ENCODE data around the gene GNMT.
A peak's percentile ranks its signal among the peaks of the same experiment; 100 is the strongest.

DNA sequence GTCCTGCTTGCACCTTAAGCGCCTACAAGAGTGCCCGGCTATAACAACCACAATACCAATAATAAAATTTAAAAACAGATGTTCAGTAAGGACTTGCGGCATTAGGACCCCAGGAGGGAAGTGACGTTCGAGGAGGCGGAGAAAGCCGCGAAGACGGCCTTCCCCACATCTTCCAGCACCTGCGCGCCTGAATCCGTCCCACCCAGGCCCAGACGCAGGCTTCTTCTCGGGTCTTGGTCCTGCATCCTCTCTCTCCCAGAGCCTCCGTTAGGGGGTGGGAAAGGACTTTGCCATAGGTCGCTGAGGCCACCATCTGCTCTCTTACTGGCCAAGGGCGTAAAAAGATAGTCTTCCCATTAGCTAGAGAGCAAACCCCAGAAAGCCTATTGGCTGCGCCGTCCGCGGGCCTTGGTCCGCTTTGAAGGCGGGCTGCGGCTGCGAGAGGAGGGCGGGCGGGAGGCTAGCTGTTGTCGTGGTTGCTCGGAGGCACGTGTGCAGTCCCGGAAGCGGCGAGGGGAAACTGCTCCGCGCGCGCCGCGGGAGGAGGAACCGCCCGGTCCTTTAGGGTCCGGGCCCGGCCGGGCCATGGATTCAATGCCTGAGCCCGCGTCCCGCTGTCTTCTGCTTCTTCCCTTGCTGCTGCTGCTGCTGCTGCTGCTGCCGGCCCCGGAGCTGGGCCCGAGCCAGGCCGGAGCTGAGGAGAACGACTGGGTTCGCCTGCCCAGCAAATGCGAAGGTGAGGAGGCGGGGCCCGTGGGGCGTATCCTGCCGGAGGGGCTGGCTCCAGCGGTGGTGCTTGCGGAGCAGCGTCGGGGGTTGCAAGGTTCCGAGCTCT is 31.4 kb upstream of the GNMT start, which contains the start of gene CNPY3:
- TF ChIP-seq POLR2A (IDR thresholded peaks at IDR 0.05; ENCODE audit: low read depth, low read length) (peak; percentile 69), TAF1 (IDR thresholded peaks at IDR 0.05; ENCODE audit: borderline replicate concordance, low read depth, low read length) (peak; percentile 34; the same call in 1 of the 2 replicates)

All from GM12892 (cell line).